K562 (cell line): ENCODE results near the gene TMEM53. TPM values are rescaled to one million over a fixed set of nuclear protein-coding genes. Genes with fewer than 3 reads are reported as not detected.
A peak's percentile ranks its signal among the peaks of the same experiment; 100 is the strongest.

Source experiments
- ASH1L ChIP-seq: fragments of 450-650 bp; IDR thresholded peaks from 2 replicates; pipeline ENCODE4 v1.6.1; 2018; ENCODE audit warnings: borderline replicate concordance, mild to moderate bottlenecking, low read depth; ENCODE audit not compliant: partially characterized antibody
- CBX1 ChIP-seq: sonication (generic); IDR thresholded peaks from 2 replicates; pipeline ENCODE4 v1.6.1; 2016; ENCODE audit warnings: antibody characterized with exemption, low read depth, mild to moderate bottlenecking
- CHAMP1 ChIP-seq: fragments of 450-650 bp; IDR thresholded peaks from 2 replicates; pipeline ENCODE4 v1.6.1; 2016; ENCODE audit warnings: mild to moderate bottlenecking
- GABPB1 ChIP-seq: sonication (generic); formaldehyde crosslinking; IDR thresholded peaks from 2 replicates; pipeline ENCODE4 v1.8.0; 2022; ENCODE audit warnings: mild to moderate bottlenecking, missing genetic modification reagents
- HNRNPL ChIP-seq: fragments of 200-400 bp; formaldehyde crosslinking; IDR thresholded peaks from 2 replicates; pipeline ENCODE4 v1.6.1; 2017; ENCODE audit warnings: low read depth, mild to moderate bottlenecking, low read length
- HNRNPLL ChIP-seq: fragments of 200-400 bp; formaldehyde crosslinking; IDR thresholded peaks from 2 replicates; pipeline ENCODE4 v1.6.1; 2017; ENCODE audit warnings: low read length, low read depth, mild to moderate bottlenecking; ENCODE audit not compliant: poor library complexity, severe bottlenecking
- MYNN ChIP-seq, 2 experiments: sonication (generic); formaldehyde crosslinking in 1 of 2; IDR thresholded peaks; 2 replicates each; pipeline versions ENCODE4 v1.5.0 to v1.6.1; 2016 to 2020; ENCODE audit warnings: antibody characterized with exemption in 1 of 2, missing genetic modification reagents in 1 of 2
- NFATC3 ChIP-seq: fragments of 450-650 bp; IDR thresholded peaks from 2 replicates; pipeline ENCODE4 v1.6.1; 2017; ENCODE audit warnings: mild to moderate bottlenecking
- NFE2 ChIP-seq: IDR thresholded peaks from 2 replicates; pipeline ENCODE4 v1.6.1; 2014; ENCODE audit warnings: antibody characterized with exemption, low read depth
- PCBP2 ChIP-seq: fragments of 200-400 bp; formaldehyde crosslinking; IDR thresholded peaks from 2 replicates; pipeline ENCODE4 v1.6.1; 2018; ENCODE audit warnings: low read length, low read depth, mild to moderate bottlenecking, moderate library complexity; ENCODE audit not compliant: poor library complexity, severe bottlenecking
- RNF219 ChIP-seq: fragments of 250-450 bp; sonication (Bioruptor Pico); IDR thresholded peaks from 2 replicates; pipeline ENCODE4 v1.5.0; 2022; ENCODE audit warnings: mild to moderate bottlenecking
- SAP30 ChIP-seq: fragments of 200-600 bp; sonication (generic); IDR thresholded peaks from 2 replicates; pipeline ENCODE4 v1.6.1; 2012; ENCODE audit warnings: borderline replicate concordance, low read depth, mild to moderate bottlenecking, moderate library complexity, low read length, control low read depth, inconsistent platforms; ENCODE audit not compliant: insufficient read depth, poor library complexity, severe bottlenecking
- TAL1 ChIP-seq: fragments of 450-650 bp; IDR thresholded peaks from 2 replicates; pipeline ENCODE4 v1.6.1; 2016; ENCODE audit warnings: mild to moderate bottlenecking
- TGIF2 ChIP-seq: sonication (generic); formaldehyde crosslinking; IDR thresholded peaks from 2 replicates; pipeline ENCODE4 v1.8.1; 2022; ENCODE audit warnings: mild to moderate bottlenecking, missing genetic modification reagents, moderate library complexity
- THRA ChIP-seq: fragments of 450-650 bp; IDR thresholded peaks from 2 replicates; pipeline ENCODE4 v1.6.1; 2017; ENCODE audit warnings: mild to moderate bottlenecking, moderate library complexity
- U2AF2 ChIP-seq: fragments of 200-400 bp; formaldehyde crosslinking; optimal IDR thresholded peaks from 2 replicates; pipeline ENCODE3; 2017; ENCODE audit warnings: low read depth, mild to moderate bottlenecking, low read length
- ZBTB7A ChIP-seq: IDR thresholded peaks from 2 replicates; pipeline ENCODE4 v1.6.1; 2011; ENCODE audit warnings: low read depth, mild to moderate bottlenecking, low read length, moderate library complexity, borderline replicate concordance; ENCODE audit not compliant: control insufficient read depth
- ZNF134 ChIP-seq: fragments of 250-450 bp; sonication (Bioruptor Pico); conservative IDR thresholded peaks from 2 replicates; pipeline ENCODE4 v1.4.0; 2020
- ZNF274 ChIP-seq: IDR thresholded peaks from 2 replicates; pipeline ENCODE4 v1.6.1; 2011; ENCODE audit warnings: low read depth, mild to moderate bottlenecking, low read length, moderate library complexity, borderline replicate concordance
- ZNF354B ChIP-seq: fragments of 250-450 bp; sonication (Bioruptor Pico); IDR thresholded peaks from 2 replicates; pipeline ENCODE4 v1.4.0; 2020
- ZNF707 ChIP-seq: fragments of 250-450 bp; sonication (Bioruptor Pico); conservative IDR thresholded peaks from 2 replicates; pipeline ENCODE4 v1.8.0; 2022; ENCODE audit warnings: inconsistent platforms, mild to moderate bottlenecking, moderate library complexity
- polyA plus RNA-seq, 8 experiments: library from polyadenylated mRNA; depleted of rRNA in 4 of 8; stranded (reverse) in 5 of 8; unstranded in 3 of 8; fragments of >200 nt; fragmentation: Nextera tagmentation in 2 of 8; fragmentation: Illumina TruSeq in 1 of 8; extraction: Ambion mirVana in 2 of 8; extraction: Trizol in 1 of 8; gene quantifications; 2 replicates each; pipeline versions ENCODE4 v1.2.1 to v1.2.3, GENCODE V29; 2011 to 2014; ENCODE audit warnings: inconsistent platforms in 1 of 8, missing spikeins in 1 of 8
- total RNA-seq, 7 experiments: library from RNA; depleted of rRNA in 6 of 7; stranded (reverse); fragments of >200 nt in 6 of 7; fragmentation: Illumina TruSeq in 2 of 7; extraction: Trizol in 2 of 7; gene quantifications; 2 replicates each; pipeline versions ENCODE4 v1.2.1 to v1.2.3, GENCODE V29; 2011 to 2021; ENCODE audit warnings: low replicate concordance in 1 of 7

TMEM53 gene
- total and polyA plus RNA-seq, 9 of the 15 experiments (the other 6 are each of a cell fraction or from before 2014, with no cell fraction given), result 0.23 to 3.7 (median 2.0) TPM

GRCh38 chr1:44721485-44722361, 47.4 kb upstream of the TMEM53 start (continued):
- TF ChIP-seq GABPB1, result peak; percentile 91
- peak; percentile 44; the same call in 1 of the 2 replicates for TF ChIP-seq NFE2
- TF ChIP-seq SAP30, result no peak
- TF ChIP-seq PCBP2, result peak; percentile 99
- peak; percentile 61 for TF ChIP-seq HNRNPLL
- peak; percentile 52; the same call in 1 of the 2 replicates for TF ChIP-seq ZBTB7A
- TF ChIP-seq CHAMP1, result peak; percentile 82
- peak; percentile 99 for TF ChIP-seq HNRNPL
- peak; percentile 94 for TF ChIP-seq ZNF354B
- TF ChIP-seq ZNF134, result peak; percentile 72; the same call in 1 of the 2 replicates
- 0 out of 2 replicates have a peak, but pooled peaks have one; percentile 3 for TF ChIP-seq ZNF707 (CRISPR knock-in tag)
- peak; percentile 96 for TF ChIP-seq NFATC3
- peak; percentile 99 for TF ChIP-seq RNF219 (CRISPR knock-in tag)
- TF ChIP-seq ASH1L, result peak; percentile 86
- no peak for TF ChIP-seq U2AF2
- peak; percentile 54 for TF ChIP-seq TAL1
- TF ChIP-seq THRA, result no peak
- peak; percentile 97 for TF ChIP-seq MYNN (IDR thresholded peaks at IDR 0.05)
- TF ChIP-seq MYNN (CRISPR knock-in tag; IDR thresholded peaks at IDR 0.05), result no peak
- peak; percentile 100 for TF ChIP-seq CBX1
- TF ChIP-seq ZNF274, result peak; percentile 64; the same call in 1 of the 2 replicates
- peak; percentile 92; the same call in 1 of the 2 replicates for TF ChIP-seq TGIF2 (CRISPR knock-in tag)
